ENCODE results near the gene RBPJ. TPM values are rescaled to one million over a fixed set of nuclear protein-coding genes. Genes with fewer than 3 reads are reported as not detected.
A peak's percentile ranks its signal among the peaks of the same experiment; 100 is the strongest.
"Not testable (repeated sequence)": the region's sequence is repeated elsewhere in the genome, so short reads cannot be mapped to it uniquely, and the experiment has no call there.

RBPJ gene
- total RNA-seq, 1 donor from 2014 or later, result 111 TPM

- DNase-seq, result no peak
These were observed 54.7 kb downstream of the RBPJ start for GRCh38 chr4:26375551-26375950.

GRCh38 chr4:26377328-26378311 lies 56.8 kb downstream of the RBPJ start:
- DNase-seq, result peak; percentile 15

GRCh38 chr4:26379837-26380236 lies 59.0 kb downstream of the RBPJ start:
- no peak for DNase-seq

- no peak for DNase-seq
These were observed 59.9 kb downstream of the RBPJ start for GRCh38 chr4:26380740-26381139.

- no peak for DNase-seq
These were observed 63.7 kb downstream of the RBPJ start for GRCh38 chr4:26384380-26385057.

- no peak for DNase-seq
These were observed 64.9 kb downstream of the RBPJ start for GRCh38 chr4:26385690-26386089.

- DNase-seq, result no peak
These were observed 65.6 kb downstream of the RBPJ start for GRCh38 chr4:26386386-26386785.

- no peak for DNase-seq
These were observed 67.9 kb downstream of the RBPJ start for GRCh38 chr4:26388671-26389070.

GRCh38 chr4:26397086-26397485 lies 76.3 kb downstream of the RBPJ start:
- no peak for DNase-seq

- no peak for DNase-seq
These were observed 79.3 kb downstream of the RBPJ start for GRCh38 chr4:26400132-26400531.

- not testable (repeated sequence) for DNase-seq
These were observed 81.2 kb downstream of the RBPJ start for GRCh38 chr4:26402017-26402416.

GRCh38 chr4:26402458-26402857 lies 81.6 kb downstream of the RBPJ start:
- DNase-seq, result no peak

GRCh38 chr4:26404743-26405206 lies 84.0 kb downstream of the RBPJ start:
- DNase-seq, result no peak

- no peak for DNase-seq
These were observed 85.6 kb downstream of the RBPJ start for GRCh38 chr4:26406346-26406975.

GRCh38 chr4:26407476-26407875 lies 86.7 kb downstream of the RBPJ start:
- DNase-seq, result no peak

- DNase-seq, result peak; percentile 88
These were observed 89.8 kb downstream of the RBPJ start for GRCh38 chr4:26410385-26411293.

GRCh38 chr4:26412381-26413372 lies 91.9 kb downstream of the RBPJ start:
- peak; percentile 45 for DNase-seq

GRCh38 chr4:26413582-26413981 lies 92.8 kb downstream of the RBPJ start:
- DNase-seq, result no peak

- DNase-seq, result no peak
These were observed 97.3 kb downstream of the RBPJ start for GRCh38 chr4:26418107-26418506.

- no peak for DNase-seq
These were observed 98.0 kb downstream of the RBPJ start for GRCh38 chr4:26418850-26419249.

All from tongue (tissue), 2 donors.